GM12864 (cell line): Measurements from ENCODE around the gene DUSP6.

ENCODE experiments used
- DNase-seq: peaks from one replicate; pipeline ENCODE4 v3.0.0-alpha.2; 2011; ENCODE audit warnings: low read depth
- H3K4me3 ChIP-seq: 2 replicates; pipeline ENCODE4 v1.5.1; 2011; ENCODE audit warnings: mild to moderate bottlenecking, low read depth, low read length, control low read depth
- CTCF ChIP-seq: IDR thresholded peaks from 2 replicates; pipeline ENCODE4 v1.5.1; 2011; ENCODE audit warnings: low read depth, mild to moderate bottlenecking, moderate library complexity, low read length, control low read depth, inconsistent platforms; ENCODE audit errors: missing control alignments

DUSP6 gene

GRCh38 chr12:89309440-89309802 is 42.9 kb downstream of the DUSP6 start:
- TF ChIP-seq CTCF = no peak
- no peak overlapping the region for H3K4me3 ChIP-seq
- DNase-seq = no peak

GRCh38 chr12:89307474-89308253 is 44.6 kb downstream of the DUSP6 start:
- DNase-seq = no peak
- no peak overlapping the region for H3K4me3 ChIP-seq
- TF ChIP-seq CTCF = no peak

- DNase-seq = no peak
- H3K4me3 ChIP-seq = no peak overlapping the region
- TF ChIP-seq CTCF = no peak
Observed at GRCh38 chr12:89306827-89307473, 45.4 kb downstream of the DUSP6 start.

- no peak for TF ChIP-seq CTCF
- DNase-seq = no peak
- no peak overlapping the region for H3K4me3 ChIP-seq
Observed at GRCh38 chr12:89305373-89305772, 46.9 kb downstream of the DUSP6 start.

GRCh38 chr12:89299931-89300330 is 52.4 kb downstream of the DUSP6 start:
- no peak overlapping the region for H3K4me3 ChIP-seq
- DNase-seq = no peak
- no peak for TF ChIP-seq CTCF

GRCh38 chr12:89299417-89299816 is 52.9 kb downstream of the DUSP6 start:
- no peak overlapping the region for H3K4me3 ChIP-seq
- TF ChIP-seq CTCF = no peak
- DNase-seq = no peak
